OCI-LY3 (cell line): ENCODE results near the gene ATP13A2.

Source experiments
- EZH2phosphoT487 ChIP-seq: fragments of 200-600 bp; shearing (Covaris generic); IDR thresholded peaks from 2 replicates; pipeline ENCODE4 v1.6.1; 2018; ENCODE audit warnings: antibody characterized with exemption, mixed run types, low read depth
- TF ChIP-seq, protein P1 (sequence below): fragments of 200-600, 300-600 bp; sonication (generic); IDR thresholded peaks from 2 replicates; pipeline ENCODE4 v1.5.1; 2014; ENCODE audit warnings: antibody characterized with exemption, low read length, low read depth

DNA sequence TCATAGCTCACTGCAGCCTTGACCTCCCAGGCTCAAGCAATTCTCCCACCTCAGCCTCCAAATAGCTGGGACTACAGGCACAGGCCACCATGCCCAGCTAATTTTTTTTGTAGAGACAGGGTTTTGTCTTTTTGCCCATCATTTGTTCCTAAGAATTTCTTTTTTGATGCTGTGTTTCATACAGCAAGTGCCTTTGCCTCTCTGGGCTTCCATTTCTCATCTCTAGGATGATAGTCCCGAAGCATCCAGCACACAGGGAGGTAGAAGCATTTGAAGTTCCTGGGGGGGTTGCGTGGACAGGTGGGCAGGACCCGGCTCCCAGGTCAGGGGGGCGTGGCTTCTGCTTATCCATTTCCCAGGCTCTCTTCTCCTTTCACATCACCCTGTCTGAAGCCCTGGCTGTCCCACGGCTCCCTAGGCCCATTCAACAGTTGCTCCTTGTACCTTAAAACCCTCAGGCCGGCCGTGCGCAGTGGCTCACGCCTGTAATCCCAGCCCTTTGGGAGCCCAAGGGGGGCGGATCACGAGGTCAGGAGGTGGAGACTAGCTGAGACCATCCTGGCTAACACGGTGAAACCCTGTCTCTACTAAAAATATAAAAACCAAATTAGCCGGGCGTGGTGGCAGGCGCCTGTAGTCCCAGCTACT is 3.4 kb downstream of the ATP13A2 start:
- TF ChIP-seq, protein P1, sequence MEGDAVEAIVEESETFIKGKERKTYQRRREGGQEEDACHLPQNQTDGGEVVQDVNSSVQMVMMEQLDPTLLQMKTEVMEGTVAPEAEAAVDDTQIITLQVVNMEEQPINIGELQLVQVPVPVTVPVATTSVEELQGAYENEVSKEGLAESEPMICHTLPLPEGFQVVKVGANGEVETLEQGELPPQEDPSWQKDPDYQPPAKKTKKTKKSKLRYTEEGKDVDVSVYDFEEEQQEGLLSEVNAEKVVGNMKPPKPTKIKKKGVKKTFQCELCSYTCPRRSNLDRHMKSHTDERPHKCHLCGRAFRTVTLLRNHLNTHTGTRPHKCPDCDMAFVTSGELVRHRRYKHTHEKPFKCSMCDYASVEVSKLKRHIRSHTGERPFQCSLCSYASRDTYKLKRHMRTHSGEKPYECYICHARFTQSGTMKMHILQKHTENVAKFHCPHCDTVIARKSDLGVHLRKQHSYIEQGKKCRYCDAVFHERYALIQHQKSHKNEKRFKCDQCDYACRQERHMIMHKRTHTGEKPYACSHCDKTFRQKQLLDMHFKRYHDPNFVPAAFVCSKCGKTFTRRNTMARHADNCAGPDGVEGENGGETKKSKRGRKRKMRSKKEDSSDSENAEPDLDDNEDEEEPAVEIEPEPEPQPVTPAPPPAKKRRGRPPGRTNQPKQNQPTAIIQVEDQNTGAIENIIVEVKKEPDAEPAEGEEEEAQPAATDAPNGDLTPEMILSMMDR: no peak
- TF ChIP-seq EZH2phosphoT487: no peak
